ENCODE data around the gene ANKRD1. TPM values are rescaled to one million over a fixed set of nuclear protein-coding genes. Genes with fewer than 3 reads are reported as not detected.
"Not testable (repeated sequence)": the region's sequence is repeated elsewhere in the genome, so short reads cannot be mapped to it uniquely, and the experiment has no call there.

ANKRD1 gene
- total RNA-seq, 2 experiments from 2014 or later = not detected

GRCh38 chr10:90880059-90880719 is 40.7 kb downstream of the ANKRD1 start:
- not testable (repeated sequence) for H3K27me3 Mint-ChIP-seq; H3K4me3 Mint-ChIP-seq; H3K4me1 Mint-ChIP-seq; DNase-seq; H3K9me3 Mint-ChIP-seq; ATAC-seq (ENCODE audit: low read depth); H3K27ac Mint-ChIP-seq
- POLR2A ChIA-PET = interaction anchor here (0.6 to 0.7 kb wide), 2 partner anchors 279 to 353 kb away, joined by 3 read pairs; no protein-coding TSS in a partner anchor
- peaks cover 16% of the 10 kb centered on the region for H3K36me3 Mint-ChIP-seq

- POLR2A ChIA-PET = no interaction called here
- ATAC-seq (ENCODE audit: low read depth) = no peak
- no peak for DNase-seq
- no peaks in the 10 kb centered on the region for H3K9me3 Mint-ChIP-seq
- peaks cover 2% of the 10 kb centered on the region for H3K4me1 Mint-ChIP-seq
- no peak overlapping the region for H3K4me3 Mint-ChIP-seq
- peaks cover 16% of the 10 kb centered on the region for H3K36me3 Mint-ChIP-seq
- H3K27ac Mint-ChIP-seq = no peak overlapping the region
- no peaks in the 10 kb centered on the region for H3K27me3 Mint-ChIP-seq
Measured at GRCh38 chr10:90879062-90879461, 41.8 kb downstream of the ANKRD1 start.

- Mint-ChIP-seq H3K27me3 (peaks cover 27% of the 10 kb centered on the region), H3K27ac (peak overlapping the region; percentile 85), H3K4me1 (peaks cover 25% of the 10 kb centered on the region), H3K4me3 (peak overlapping the region; percentile 95), H3K36me3 (peaks cover 12% of the 10 kb centered on the region), H3K9me3 (peaks cover 5% of the 10 kb centered on the region)
- ATAC-seq (ENCODE audit: low read depth) (no peak), DNase-seq (no peak)
- POLR2A ChIA-PET = no interaction called here
Measured at GRCh38 chr10:90872648-90873020, 48.3 kb downstream of the ANKRD1 start.

- POLR2A ChIA-PET = no interaction called here
- Mint-ChIP-seq H3K27me3 (peaks cover 32% of the 10 kb centered on the region), H3K9me3 (peaks cover 5% of the 10 kb centered on the region), H3K4me1 (peaks cover 25% of the 10 kb centered on the region), H3K36me3 (peaks cover 9% of the 10 kb centered on the region), H3K27ac (peak within 1 kb of the TSS; percentile 85), H3K4me3 (peak within 1 kb of the TSS; percentile 95)
- ATAC-seq (ENCODE audit: low read depth) (peak; percentile 99), DNase-seq (peak; percentile 83)
Measured at GRCh38 chr10:90871766-90872647, 48.9 kb downstream of the ANKRD1 start, which contains the start of gene RPP30. Gene RPP30, plus strand, starts transcription at chr10:90871974. Its CDS starts 13 bp downstream, at chr10:90871987.

- peak; percentile 49 for ATAC-seq (ENCODE audit: low read depth)
- peaks cover 5% of the 10 kb centered on the region for H3K36me3 Mint-ChIP-seq
- H3K4me1 Mint-ChIP-seq = peaks cover 25% of the 10 kb centered on the region
Measured at GRCh38 chr10:90871279-90871765, 49.6 kb downstream of the ANKRD1 start.

GRCh38 chr10:90866050-90866598 is 54.8 kb downstream of the ANKRD1 start:
- ATAC-seq (ENCODE audit: low read depth) (no peak), DNase-seq (no peak)
- peaks cover 5% of the 10 kb centered on the region for H3K4me1 Mint-ChIP-seq
- H3K4me3 Mint-ChIP-seq = no peak overlapping the region
- peaks cover 1% of the 10 kb centered on the region for H3K36me3 Mint-ChIP-seq
- POLR2A ChIA-PET = no interaction called here
- H3K27me3 Mint-ChIP-seq = peaks cover 76% of the 10 kb centered on the region
- peaks cover 5% of the 10 kb centered on the region for H3K9me3 Mint-ChIP-seq
- no peak overlapping the region for H3K27ac Mint-ChIP-seq

More at GRCh38 chr10:90871279-90871765, 49.6 kb downstream of the ANKRD1 start:
- DNase-seq = no peak
- peak overlapping the region; percentile 95 for H3K4me3 Mint-ChIP-seq
- POLR2A ChIA-PET = no interaction called here
- H3K27ac Mint-ChIP-seq = peak overlapping the region; percentile 85
- peaks cover 5% of the 10 kb centered on the region for H3K9me3 Mint-ChIP-seq
- H3K27me3 Mint-ChIP-seq = peaks cover 39% of the 10 kb centered on the region

- Mint-ChIP-seq H3K9me3 (peaks cover 5% of the 10 kb centered on the region), H3K27me3 (peaks cover 73% of the 10 kb centered on the region), H3K4me3 (no peak overlapping the region), H3K4me1 (no peaks in the 10 kb centered on the region), H3K27ac (no peak overlapping the region), H3K36me3 (peaks cover 1% of the 10 kb centered on the region)
- POLR2A ChIA-PET = no interaction called here
- DNase-seq (no peak), ATAC-seq (ENCODE audit: low read depth) (no peak)
Measured at GRCh38 chr10:90865401-90865800, 55.5 kb downstream of the ANKRD1 start.

GRCh38 chr10:90862908-90863514 is 57.9 kb downstream of the ANKRD1 start:
- H3K9me3 Mint-ChIP-seq = no peaks in the 10 kb centered on the region
- POLR2A ChIA-PET = no interaction called here
- H3K4me3 Mint-ChIP-seq = no peak overlapping the region
- no peak for ATAC-seq (ENCODE audit: low read depth)
- no peaks in the 10 kb centered on the region for H3K36me3 Mint-ChIP-seq
- H3K4me1 Mint-ChIP-seq = peaks cover 3% of the 10 kb centered on the region
- peaks cover 75% of the 10 kb centered on the region for H3K27me3 Mint-ChIP-seq
- no peak for DNase-seq
- H3K27ac Mint-ChIP-seq = no peak overlapping the region

Other genes starting within 250 kb of the ANKRD1 start
- gene HTR7, start 63.0 kb downstream of the ANKRD1 start, total RNA-seq = under 1 TPM in 1 of 2 experiments, not detected in 1; 0.14 TPM
- gene RPP30, start 49.1 kb downstream of the ANKRD1 start, total RNA-seq = 10 to 100 TPM; 36.5 to 41.4 TPM